Measurements from ENCODE around the gene NSFL1C.

Gene NSFL1C

DNA sequence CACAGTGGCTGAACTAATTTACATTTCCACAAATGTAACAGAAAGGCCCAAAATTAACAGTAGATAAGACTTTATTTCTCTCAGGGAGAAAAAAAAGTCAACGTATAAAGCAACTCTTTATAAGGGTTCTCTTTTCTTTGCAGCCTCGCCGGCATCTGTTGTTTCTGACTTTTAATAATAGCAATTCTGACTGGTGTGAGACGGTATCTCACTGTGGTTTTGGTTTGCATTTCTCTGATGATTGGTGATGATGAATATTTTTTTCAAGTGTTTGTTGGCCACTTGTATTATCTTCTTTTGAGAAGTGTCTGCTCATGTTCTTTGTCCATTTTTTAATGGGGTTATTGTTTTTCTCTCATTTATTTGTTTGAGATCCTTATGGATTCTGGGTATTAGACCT is 46.6 kb downstream of the NSFL1C start:
- TF ChIP-seq, protein P1, sequence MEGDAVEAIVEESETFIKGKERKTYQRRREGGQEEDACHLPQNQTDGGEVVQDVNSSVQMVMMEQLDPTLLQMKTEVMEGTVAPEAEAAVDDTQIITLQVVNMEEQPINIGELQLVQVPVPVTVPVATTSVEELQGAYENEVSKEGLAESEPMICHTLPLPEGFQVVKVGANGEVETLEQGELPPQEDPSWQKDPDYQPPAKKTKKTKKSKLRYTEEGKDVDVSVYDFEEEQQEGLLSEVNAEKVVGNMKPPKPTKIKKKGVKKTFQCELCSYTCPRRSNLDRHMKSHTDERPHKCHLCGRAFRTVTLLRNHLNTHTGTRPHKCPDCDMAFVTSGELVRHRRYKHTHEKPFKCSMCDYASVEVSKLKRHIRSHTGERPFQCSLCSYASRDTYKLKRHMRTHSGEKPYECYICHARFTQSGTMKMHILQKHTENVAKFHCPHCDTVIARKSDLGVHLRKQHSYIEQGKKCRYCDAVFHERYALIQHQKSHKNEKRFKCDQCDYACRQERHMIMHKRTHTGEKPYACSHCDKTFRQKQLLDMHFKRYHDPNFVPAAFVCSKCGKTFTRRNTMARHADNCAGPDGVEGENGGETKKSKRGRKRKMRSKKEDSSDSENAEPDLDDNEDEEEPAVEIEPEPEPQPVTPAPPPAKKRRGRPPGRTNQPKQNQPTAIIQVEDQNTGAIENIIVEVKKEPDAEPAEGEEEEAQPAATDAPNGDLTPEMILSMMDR (IDR thresholded peaks at IDR 0.05; ENCODE audit: insufficient read depth, low read length, poor library complexity, severe bottlenecking): no peak
- Histone ChIP-seq H3K4me3 (replicated peaks; ENCODE audit: low read depth, low read length) (no peak overlapping the region), H3K27me3 (replicated peaks; ENCODE audit: control insufficient read depth, insufficient read depth, low read length) (no peaks in the 10 kb centered on the region; the same call in 1 of the 2 replicates), H3K36me3 (ENCODE audit: control insufficient read depth, insufficient read depth, low read length) (no peaks in the 10 kb centered on the region)
- DNase-seq (ENCODE audit: extremely low read depth, insufficient read length): no peak

DNA sequence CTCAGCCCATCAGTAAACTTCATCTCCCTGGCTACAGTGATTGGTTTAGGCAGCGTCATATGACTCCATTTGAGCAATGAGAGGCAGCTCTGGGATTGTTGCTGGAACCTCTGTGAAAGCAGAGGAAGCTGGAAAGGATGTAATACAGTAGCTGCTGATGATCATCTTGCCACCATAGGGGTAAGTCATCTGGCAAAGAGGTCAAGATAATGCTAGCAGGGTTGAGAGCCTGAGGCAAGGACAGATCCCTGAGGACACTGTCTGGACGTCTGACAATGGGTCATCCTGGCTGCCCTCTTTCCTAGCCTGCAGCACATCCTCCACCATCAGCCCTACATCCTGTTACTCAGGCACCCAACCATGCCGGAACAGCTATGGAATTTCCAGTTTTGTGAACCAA is 48.3 kb downstream of the NSFL1C start:
- TF ChIP-seq, protein P1 (IDR thresholded peaks at IDR 0.05; ENCODE audit: insufficient read depth, low read length, poor library complexity, severe bottlenecking): no peak
- Histone ChIP-seq H3K36me3 (ENCODE audit: control insufficient read depth, insufficient read depth, low read length) (no peaks in the 10 kb centered on the region), H3K4me3 (replicated peaks; ENCODE audit: low read depth, low read length) (no peak overlapping the region), H3K27me3 (replicated peaks; ENCODE audit: control insufficient read depth, insufficient read depth, low read length) (no peaks in the 10 kb centered on the region)
- DNase-seq (ENCODE audit: extremely low read depth, insufficient read length): no peak

DNA sequence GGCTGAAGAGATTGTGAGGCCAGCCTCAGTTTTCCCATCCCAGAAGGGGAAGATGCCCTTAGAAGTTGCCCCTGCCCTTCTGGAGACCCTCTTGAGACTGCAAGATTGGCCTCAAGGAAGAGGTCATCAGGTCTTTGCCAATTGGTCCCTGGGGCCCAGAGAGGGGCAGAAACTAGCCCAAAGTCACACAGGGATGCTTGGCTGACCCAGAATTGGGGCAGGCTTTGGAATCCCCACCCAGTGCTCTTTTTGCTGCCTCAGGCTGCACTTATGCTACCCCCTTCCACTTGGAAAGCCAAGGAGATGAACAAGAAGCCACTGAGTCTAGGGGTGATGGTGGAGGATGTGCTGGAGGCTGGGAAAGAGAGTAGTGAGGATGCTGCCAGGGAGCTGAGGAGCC is 48.9 kb downstream of the NSFL1C start:
- DNase-seq (ENCODE audit: extremely low read depth, insufficient read length): no peak
- no peak overlapping the region for H3K4me3 ChIP-seq (replicated peaks; ENCODE audit: low read depth, low read length)
- TF ChIP-seq, protein P1 (IDR thresholded peaks at IDR 0.05; ENCODE audit: insufficient read depth, low read length, poor library complexity, severe bottlenecking): no peak
- no peaks in the 10 kb centered on the region for H3K27me3 ChIP-seq (replicated peaks; ENCODE audit: control insufficient read depth, insufficient read depth, low read length)
- no peaks in the 10 kb centered on the region for H3K36me3 ChIP-seq (ENCODE audit: control insufficient read depth, insufficient read depth, low read length)

DNA sequence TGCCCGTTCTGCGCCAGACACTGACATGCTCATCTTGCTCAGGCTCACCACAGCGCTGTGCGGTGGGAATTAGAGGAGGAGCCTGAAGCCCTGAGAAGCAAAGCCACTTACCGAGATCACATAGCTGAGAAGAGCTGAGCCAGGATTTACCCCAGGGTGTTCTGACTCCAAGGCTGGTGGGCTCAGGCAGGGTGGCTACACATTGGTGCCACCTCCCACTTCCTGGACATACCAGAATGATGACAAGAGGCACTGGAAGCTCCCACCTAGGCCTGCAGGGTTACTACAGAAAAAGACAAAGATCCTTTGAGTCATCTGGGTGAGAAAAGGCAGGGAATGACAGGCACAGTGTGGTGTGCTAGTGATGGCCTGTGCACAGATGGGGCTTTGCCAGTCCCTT is 49.4 kb downstream of the NSFL1C start:
- Histone ChIP-seq H3K36me3 (ENCODE audit: control insufficient read depth, insufficient read depth, low read length) (no peaks in the 10 kb centered on the region), H3K4me3 (replicated peaks; ENCODE audit: low read depth, low read length) (no peak overlapping the region), H3K27me3 (replicated peaks; ENCODE audit: control insufficient read depth, insufficient read depth, low read length) (no peaks in the 10 kb centered on the region)
- TF ChIP-seq, protein P1 (IDR thresholded peaks at IDR 0.05; ENCODE audit: insufficient read depth, low read length, poor library complexity, severe bottlenecking): no peak
- DNase-seq (ENCODE audit: extremely low read depth, insufficient read length): no peak

DNA sequence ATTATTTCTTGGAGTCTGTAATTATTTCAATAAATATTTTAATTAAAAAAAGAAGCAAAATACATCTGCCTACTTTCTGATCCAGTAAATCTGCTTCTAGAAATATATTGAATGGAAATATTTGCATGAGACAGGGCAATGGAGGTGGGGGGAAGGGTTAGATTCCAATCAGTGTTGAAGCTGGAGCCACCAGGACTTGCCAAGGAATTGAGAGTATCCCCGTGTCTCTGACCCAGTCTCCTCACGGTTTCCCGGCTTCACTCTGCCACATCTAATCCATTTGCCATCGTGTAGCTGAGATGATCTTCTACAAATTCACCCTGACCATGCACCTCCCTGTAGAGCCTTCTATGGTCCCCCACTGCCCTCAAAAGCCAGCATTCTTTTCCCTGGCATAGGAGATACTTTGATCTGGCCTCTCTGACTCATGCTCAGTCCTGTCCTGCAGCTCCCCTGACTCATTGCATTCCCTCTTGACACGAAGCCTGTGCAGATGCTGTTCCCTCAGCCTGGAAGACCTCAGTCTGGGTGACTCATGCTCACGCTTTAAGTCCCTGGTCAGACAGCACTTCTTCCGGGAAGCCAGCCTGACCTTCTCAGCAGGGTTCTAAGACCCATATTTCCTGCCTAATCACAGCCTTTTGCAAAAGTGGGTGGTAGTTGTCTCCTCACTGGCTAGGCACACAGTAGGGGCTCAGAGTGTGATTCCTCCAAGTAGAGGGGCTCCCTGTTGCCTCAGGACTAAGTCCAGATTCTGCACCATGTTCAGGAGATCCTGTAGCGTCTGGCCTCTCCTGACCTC is 50.8 kb downstream of the NSFL1C start:
- DNase-seq (ENCODE audit: extremely low read depth, insufficient read length): no peak
- no peak overlapping the region for H3K4me3 ChIP-seq (replicated peaks; ENCODE audit: low read depth, low read length)
- TF ChIP-seq, protein P1 (IDR thresholded peaks at IDR 0.05; ENCODE audit: insufficient read depth, low read length, poor library complexity, severe bottlenecking): no peak
- H3K27me3 ChIP-seq (replicated peaks; ENCODE audit: control insufficient read depth, insufficient read depth, low read length): no peaks in the 10 kb centered on the region
- no peaks in the 10 kb centered on the region for H3K36me3 ChIP-seq (ENCODE audit: control insufficient read depth, insufficient read depth, low read length)
